CD4-positive, alpha-beta memory T cell (primary cell): ENCODE data around the gene FRRS1L. TPM values are rescaled to one million over a fixed set of nuclear protein-coding genes. Genes with fewer than 3 reads are reported as not detected.

ENCODE experiments used
- CTCF ChIA-PET: fragments of 350-600 bp; sonication (Branson Sonifier 250); formaldehyde crosslinking; loops from one replicate; lab custom pipeline; 2021; ENCODE audit warnings: inconsistent platforms; ENCODE audit not compliant: partially characterized antibody; lab: Charles Lee
- POLR2A ChIA-PET: fragments of 350-600 bp; sonication (Branson Sonifier 250); formaldehyde crosslinking; loops from one replicate; lab custom pipeline; 2021; ENCODE audit not compliant: partially characterized antibody; lab: Charles Lee
- DNase-seq, 5 donors: peaks; one replicate each; pipeline versions ENCODE4 v3.0.0 to v3.0.0-alpha.2; 2020 to 2022; ENCODE audit warnings: mixed read lengths in 1 of 5
- H3K27ac ChIP-seq: one replicate; pipeline ENCODE4 v1.7.0; 2013; ENCODE audit warnings: low read depth, low read length
- H3K27me3 ChIP-seq: 2 replicates; pipeline ENCODE4 v1.7.0; 2013; ENCODE audit warnings: mild to moderate bottlenecking, low read length, moderate library complexity; ENCODE audit not compliant: insufficient read depth
- H3K36me3 ChIP-seq: 2 replicates; pipeline ENCODE4 v1.7.0; 2013; ENCODE audit warnings: mild to moderate bottlenecking, low read length, moderate library complexity; ENCODE audit not compliant: insufficient read depth
- H3K4me1 ChIP-seq: 2 replicates; pipeline ENCODE4 v1.7.0; 2013; ENCODE audit warnings: mild to moderate bottlenecking, low read length, moderate library complexity; ENCODE audit not compliant: insufficient read depth
- H3K4me3 ChIP-seq, 2 donors: one replicate each; pipeline ENCODE4 v1.7.0; 2013; ENCODE audit warnings: low read length in 2 of 2, mild to moderate bottlenecking in 1 of 2
- H3K9me3 ChIP-seq, 2 donors: one replicate each; pipeline ENCODE4 v1.7.0; 2013; ENCODE audit warnings: low read length in 2 of 2, control low read depth in 1 of 2; ENCODE audit not compliant: control insufficient read depth in 1 of 2
- H3K27ac Mint-ChIP-seq, 7 donors: one replicate each; pipeline ENCODE4 v1.8.0; 2020 to 2021; ENCODE audit warnings: mixed read lengths in 7 of 7, mild to moderate bottlenecking in 6 of 7, inconsistent platforms in 3 of 7, moderate library complexity in 3 of 7
- H3K27me3 Mint-ChIP-seq, 2 donors: one replicate each; pipeline ENCODE4 v1.8.0; 2020 to 2021; ENCODE audit warnings: mixed read lengths in 2 of 2
- H3K36me3 Mint-ChIP-seq, 2 donors: one replicate each; pipeline ENCODE4 v1.8.0; 2020 to 2021; ENCODE audit warnings: mixed read lengths in 2 of 2, inconsistent platforms in 1 of 2, mild to moderate bottlenecking in 1 of 2
- H3K4me1 Mint-ChIP-seq, 4 donors: one replicate each; pipeline ENCODE4 v1.8.0; 2020 to 2021; ENCODE audit warnings: mixed read lengths in 4 of 4, mild to moderate bottlenecking in 1 of 4
- H3K4me3 Mint-ChIP-seq, 8 donors: one replicate each; pipeline ENCODE4 v1.8.0; 2020 to 2021; ENCODE audit warnings: mixed read lengths in 8 of 8, mild to moderate bottlenecking in 7 of 8, moderate library complexity in 6 of 8, inconsistent platforms in 3 of 8
- H3K9me3 Mint-ChIP-seq, 8 donors: one replicate each; pipeline ENCODE4 v1.8.0; 2020 to 2021; ENCODE audit warnings: mixed read lengths in 8 of 8, mild to moderate bottlenecking in 5 of 8, inconsistent platforms in 3 of 8, moderate library complexity in 1 of 8
- intact Hi-C: fragments of 100-400 bp; cut with micrococcal nuclease; formaldehyde crosslinking; loops from one replicate; pipeline ENCODE4 v1.15.1; 2023
- polyA plus RNA-seq, 2 donors: library from polyadenylated mRNA; unstranded; fragments of 300-500 nt; fragmentation: Illumina TruSeq; gene quantifications; one replicate each; pipeline ENCODE4 v1.2.3, GENCODE V29; 2021
- total RNA-seq, 2 experiments: library from RNA; stranded (reverse); gene quantifications; one replicate each; pipeline ENCODE4 v1.2.3, GENCODE V29; 2021

Gene FRRS1L
- total and polyA plus RNA-seq, 4 experiments from 2014 or later = not detected

DNA sequence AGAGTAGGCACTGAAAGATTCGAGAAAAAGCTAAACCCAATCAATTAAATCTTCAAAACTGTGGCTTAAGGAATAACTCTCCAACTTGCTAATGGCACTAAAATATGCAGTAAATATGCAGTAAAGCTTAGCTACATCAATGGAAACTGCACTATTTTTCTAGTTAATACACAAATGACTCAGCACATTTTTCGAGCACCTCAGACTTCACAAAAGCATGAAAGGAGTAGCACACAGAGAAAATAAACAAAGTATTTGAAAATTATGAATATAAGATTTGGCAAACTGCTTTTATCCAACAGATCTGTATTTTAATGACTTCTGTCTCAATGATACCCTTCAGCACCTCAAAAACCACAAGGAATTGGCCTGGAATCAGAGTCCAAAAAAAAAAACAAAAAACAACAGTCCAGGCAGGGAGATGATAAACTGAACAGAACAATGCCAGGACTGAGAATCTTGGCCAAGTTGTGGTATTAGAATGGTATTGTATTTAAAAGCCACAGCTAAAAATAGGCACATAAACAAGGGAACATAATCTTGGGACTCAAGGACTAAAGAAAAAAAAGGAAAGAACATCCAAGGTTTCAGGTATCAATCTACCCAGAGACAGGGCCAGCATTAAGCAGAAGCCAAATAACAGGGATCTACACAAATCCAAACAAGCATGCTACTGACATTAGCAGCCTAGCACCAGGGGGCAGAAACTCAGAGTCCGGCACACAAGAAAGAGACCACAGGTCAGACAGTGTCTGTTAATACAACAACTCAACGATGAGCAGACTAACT is 68.7 kb downstream of the FRRS1L start:
- H3K9me3 Mint-ChIP-seq = peaks cover 0 to 5% (median 3%) of the 10 kb centered on the region in 8 donors
- peak overlapping the region in 7 of 8 donors; percentile 24 to 59 (median 39) for H3K4me3 Mint-ChIP-seq
- Histone ChIP-seq H3K4me1 (peaks cover 81% of the 10 kb centered on the region), H3K36me3 (peaks cover 11% of the 10 kb centered on the region), H3K27ac (no peak overlapping the region), H3K4me3 (peak overlapping the region in 1 of 2 donors; percentile 17), H3K9me3 (peaks cover 0 to 5% of the 10 kb centered on the region in 2 donors), H3K27me3 (no peaks in the 10 kb centered on the region)
- DNase-seq = no peak
- H3K27me3 Mint-ChIP-seq = no peaks in the 10 kb centered on the region
- H3K36me3 Mint-ChIP-seq = peaks cover 32 to 44% of the 10 kb centered on the region in 2 donors
- CTCF ChIA-PET = interaction anchor here (0.6 to 1.0 kb wide), 2 partner anchors 19 to 20 kb away, joined by 3 to 5 read pairs; no protein-coding TSS in a partner anchor
- peak overlapping the region; percentile 29 to 89 (median 65) for H3K27ac Mint-ChIP-seq
- H3K4me1 Mint-ChIP-seq = peaks cover 59 to 95% (median 77%) of the 10 kb centered on the region in 4 donors
- intact Hi-C loops = loop anchor here (10.0 kb wide), 1 partner anchor 96 kb away; no protein-coding TSS in a partner anchor
- POLR2A ChIA-PET = interaction anchor here (1.0 to 8.7 kb wide), 2 partner anchors 20 to 25 kb away, joined by 3 to 99 read pairs; partner anchors contain the start of gene TMEM245

- Histone ChIP-seq H3K9me3 (no peaks in the 10 kb centered on the region), H3K4me1 (peaks cover 70% of the 10 kb centered on the region), H3K4me3 (no peak overlapping the region), H3K27ac (no peak overlapping the region), H3K36me3 (peaks cover 18% of the 10 kb centered on the region), H3K27me3 (no peaks in the 10 kb centered on the region)
- Mint-ChIP-seq H3K9me3 (no peaks in the 10 kb centered on the region), H3K4me3 (peak overlapping the region; percentile 12 to 72 (median 47)), H3K27me3 (no peaks in the 10 kb centered on the region), H3K27ac (peak overlapping the region; percentile 18 to 86 (median 65)), H3K4me1 (peaks cover 53 to 93% (median 76%) of the 10 kb centered on the region in 4 donors), H3K36me3 (peaks cover 33 to 46% of the 10 kb centered on the region in 2 donors)
- POLR2A ChIA-PET = interaction anchor here (1.0 to 8.7 kb wide), 2 partner anchors 21 to 24 kb away, joined by 3 to 99 read pairs; partner anchors contain the start of gene TMEM245
- DNase-seq = no peak
- CTCF ChIA-PET = interaction anchor here (1.0 to 1.4 kb wide), 2 partner anchors 12 to 21 kb away, joined by 4 to 5 read pairs; no protein-coding TSS in a partner anchor
- intact Hi-C loops = loop anchor here (10.0 kb wide), 1 partner anchor 98 kb away; no protein-coding TSS in a partner anchor
These were observed 69.9 kb downstream of the FRRS1L start for GRCh38 chr9:109097146-109097545.

DNA sequence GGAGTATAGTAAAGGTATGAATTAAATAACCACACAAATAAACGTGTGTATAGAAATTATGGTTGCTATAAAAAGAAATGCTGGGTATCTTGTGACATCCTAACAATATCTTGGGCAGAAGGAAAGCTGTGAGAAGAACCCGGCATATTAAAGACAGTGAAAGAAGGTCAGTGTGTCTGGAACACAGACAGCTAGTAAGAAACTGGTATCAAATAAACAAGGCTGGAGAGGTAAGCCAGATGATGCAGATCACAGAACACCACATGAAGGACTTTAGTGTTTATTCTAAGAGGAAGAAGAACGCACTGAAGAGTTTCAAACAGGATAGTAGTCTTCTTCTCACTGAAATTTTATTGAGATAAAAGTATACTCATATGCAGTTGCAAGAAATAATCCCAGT is 71.7 kb downstream of the FRRS1L start:
- no peaks in the 10 kb centered on the region for H3K9me3 ChIP-seq
- no peaks in the 10 kb centered on the region for H3K27me3 ChIP-seq
- H3K9me3 Mint-ChIP-seq = no peaks in the 10 kb centered on the region
- no peak overlapping the region for H3K4me3 ChIP-seq
- no peak for DNase-seq
- intact Hi-C loops = loop anchor here (10.0 kb wide), 1 partner anchor 99 kb away; no protein-coding TSS in a partner anchor
- peak overlapping the region in 1 of 8 donors; percentile 9 for H3K4me3 Mint-ChIP-seq
- peaks cover 42 to 56% of the 10 kb centered on the region in 2 donors for H3K36me3 Mint-ChIP-seq
- no peak overlapping the region for H3K27ac ChIP-seq
- POLR2A ChIA-PET = no interaction called here
- CTCF ChIA-PET = interaction anchor here (1.3 kb wide), 1 partner anchor 12 kb away, joined by 4 read pairs; no protein-coding TSS in a partner anchor
- H3K36me3 ChIP-seq = peaks cover 31% of the 10 kb centered on the region
- peak overlapping the region in 5 of 7 donors; percentile 47 to 82 (median 51) for H3K27ac Mint-ChIP-seq
- peaks cover 48 to 79% (median 62%) of the 10 kb centered on the region in 4 donors for H3K4me1 Mint-ChIP-seq
- no peaks in the 10 kb centered on the region for H3K27me3 Mint-ChIP-seq
- H3K4me1 ChIP-seq = peaks cover 56% of the 10 kb centered on the region

GRCh38 chr9:109094268-109094667 is 72.8 kb downstream of the FRRS1L start:
- CTCF ChIA-PET = interaction anchor here (1.5 kb wide), 1 partner anchor 24 kb away, joined by 4 read pairs; no protein-coding TSS in a partner anchor

DNA sequence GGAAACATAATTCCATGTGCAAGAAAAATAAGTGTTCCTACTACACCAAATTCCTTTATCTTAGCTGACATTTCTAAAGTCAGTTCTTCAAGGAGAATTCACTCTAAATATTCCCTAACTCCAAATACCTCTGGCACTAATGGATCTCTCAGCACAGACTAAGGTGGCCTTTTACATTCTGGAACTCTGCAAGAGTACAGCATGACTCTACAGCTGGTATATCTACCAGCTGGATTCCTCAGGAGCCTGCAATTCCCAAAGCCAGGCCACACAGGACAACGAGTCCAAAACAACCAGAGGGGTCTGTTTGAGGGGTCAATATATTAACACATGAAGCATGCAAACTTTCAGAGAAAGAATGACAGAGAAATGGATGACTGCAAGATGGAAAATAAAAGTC is 74.5 kb downstream of the FRRS1L start:
- CTCF ChIA-PET = no interaction called here
- POLR2A ChIA-PET = interaction anchor here (0.8 to 3.8 kb wide), 2 partner anchors 9 to 26 kb away, joined by 3 to 14 read pairs; partner anchors contain the start of gene TMEM245
- intact Hi-C loops = loop anchor here (2.0 to 10.0 kb wide), 2 partner anchors 16 to 102 kb away; no protein-coding TSS in a partner anchor

More at GRCh38 chr9:109094268-109094667, 72.8 kb downstream of the FRRS1L start:
- no peaks in the 10 kb centered on the region for H3K27me3 Mint-ChIP-seq
- Histone ChIP-seq H3K27me3 (no peaks in the 10 kb centered on the region), H3K9me3 (no peaks in the 10 kb centered on the region), H3K4me1 (peaks cover 46% of the 10 kb centered on the region), H3K4me3 (no peak overlapping the region), H3K27ac (no peak overlapping the region), H3K36me3 (peaks cover 34% of the 10 kb centered on the region)
- H3K36me3 Mint-ChIP-seq = peaks cover 43 to 62% of the 10 kb centered on the region in 2 donors
- POLR2A ChIA-PET = interaction anchor here (1.1 kb wide), 1 partner anchor 23 kb away, joined by 3 read pairs; no protein-coding TSS in a partner anchor
- no peaks in the 10 kb centered on the region for H3K9me3 Mint-ChIP-seq
- H3K27ac Mint-ChIP-seq = peak overlapping the region in 4 of 7 donors; percentile 5 to 69 (median 11)
- no peak for DNase-seq
- peaks cover 42 to 70% (median 55%) of the 10 kb centered on the region in 4 donors for H3K4me1 Mint-ChIP-seq
- no peak overlapping the region for H3K4me3 Mint-ChIP-seq
- intact Hi-C loops = loop anchor here (10.0 kb wide), 1 partner anchor 101 kb away; no protein-coding TSS in a partner anchor

DNA sequence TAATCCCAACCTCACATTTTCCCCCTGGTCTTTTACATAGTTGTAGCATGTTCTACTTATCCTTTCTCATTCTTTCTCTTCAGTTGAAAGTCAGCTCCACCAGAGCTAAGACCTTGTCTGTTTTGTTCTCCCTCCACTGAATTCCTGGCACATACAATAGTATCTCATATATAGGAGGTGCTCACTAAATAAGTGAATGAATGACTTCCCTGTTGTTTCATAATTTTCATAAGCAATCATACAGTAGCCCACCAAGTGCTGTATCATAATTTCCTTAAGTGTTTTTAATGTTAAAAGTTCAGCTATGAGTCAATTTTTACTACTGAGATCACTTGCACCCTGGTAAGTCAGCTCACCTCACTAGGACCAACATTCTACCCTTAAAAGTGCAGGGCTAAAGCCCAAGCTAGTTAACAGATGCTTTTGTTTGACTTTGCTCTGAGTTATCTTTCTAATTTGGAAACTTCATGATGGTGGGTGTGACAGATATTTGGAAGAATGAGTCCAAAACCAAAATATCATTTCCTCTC is 74.9 kb downstream of the FRRS1L start:
- Mint-ChIP-seq H3K36me3 (peaks cover 56 to 76% of the 10 kb centered on the region in 2 donors), H3K27me3 (no peaks in the 10 kb centered on the region), H3K4me1 (peaks cover 25 to 48% (median 38%) of the 10 kb centered on the region in 4 donors), H3K4me3 (no peak overlapping the region), H3K9me3 (no peaks in the 10 kb centered on the region), H3K27ac (peak overlapping the region in 4 of 7 donors; percentile 16 to 75 (median 60))
- Histone ChIP-seq H3K9me3 (no peaks in the 10 kb centered on the region), H3K36me3 (peaks cover 51% of the 10 kb centered on the region), H3K4me3 (no peak overlapping the region), H3K4me1 (peaks cover 24% of the 10 kb centered on the region), H3K27me3 (no peaks in the 10 kb centered on the region), H3K27ac (no peak overlapping the region)
- ChIA-PET CTCF (no interaction called here), POLR2A (interaction anchor here (0.8 to 3.8 kb wide), 2 partner anchors 10 to 27 kb away, joined by 3 to 14 read pairs; partner anchors contain the start of gene TMEM245)
- intact Hi-C loops = loop anchor here (2.0 to 10.0 kb wide), 2 partner anchors 17 to 103 kb away; no protein-coding TSS in a partner anchor
- no peak for DNase-seq

More for the DNA sequence above, 74.5 kb downstream of the FRRS1L start:
- no peaks in the 10 kb centered on the region for H3K27me3 Mint-ChIP-seq
- no peaks in the 10 kb centered on the region for H3K9me3 Mint-ChIP-seq
- Histone ChIP-seq H3K9me3 (no peaks in the 10 kb centered on the region), H3K27me3 (no peaks in the 10 kb centered on the region), H3K4me3 (no peak overlapping the region), H3K4me1 (peaks cover 29% of the 10 kb centered on the region), H3K27ac (no peak overlapping the region), H3K36me3 (peaks cover 47% of the 10 kb centered on the region)
- peaks cover 28 to 53% (median 41%) of the 10 kb centered on the region in 4 donors for H3K4me1 Mint-ChIP-seq
- peak overlapping the region in 4 of 7 donors; percentile 12 to 75 (median 64) for H3K27ac Mint-ChIP-seq
- peaks cover 56 to 76% of the 10 kb centered on the region in 2 donors for H3K36me3 Mint-ChIP-seq
- H3K4me3 Mint-ChIP-seq = no peak overlapping the region
- DNase-seq = no peak
